H1 (cell line): ENCODE results near the gene ZFAND3.

Source experiments
- EP300 ChIP-seq, 2 experiments: IDR thresholded peaks; 1 replicate in 1 of 2; 2 replicates in 1 of 2; pipeline ENCODE4 v1.6.1; 2011 to 2012; ENCODE audit warnings: low read depth in 2 of 2, low read length in 2 of 2, mild to moderate bottlenecking in 2 of 2, borderline replicate concordance in 1 of 2, inconsistent platforms in 1 of 2, moderate library complexity in 1 of 2
- POLR2A ChIP-seq, 2 experiments: IDR thresholded peaks; 1 replicate in 1 of 2; 2 replicates in 1 of 2; pipeline ENCODE4 v1.6.1; 2011; ENCODE audit warnings: low read depth in 2 of 2, low read length in 2 of 2, mild to moderate bottlenecking in 2 of 2; ENCODE audit errors: control extremely low read depth in 1 of 2
- POLR2AphosphoS5 ChIP-seq: IDR thresholded peaks from 2 replicates; pipeline ENCODE4 v1.6.1; 2011; ENCODE audit warnings: low read depth, low read length
- RAD21 ChIP-seq, 2 experiments: IDR thresholded peaks in 1 of 2; conservative IDR thresholded peaks in 1 of 2; 2 replicates each; pipeline ENCODE4 v1.6.1; 2011; ENCODE audit warnings: low read depth in 2 of 2, low read length in 2 of 2, improper control_type of control experiment in 1 of 2, inconsistent platforms in 1 of 2, mild to moderate bottlenecking in 1 of 2, moderate library complexity in 1 of 2
- SP4 ChIP-seq: IDR thresholded peaks from 2 replicates; pipeline ENCODE4 v1.6.1; 2012; ENCODE audit warnings: low read length, inconsistent platforms
- TF ChIP-seq, protein P1 (sequence below): IDR thresholded peaks from 2 replicates; pipeline ENCODE4 v1.6.1; 2012; ENCODE audit warnings: inconsistent platforms
- TF ChIP-seq, protein P2 (sequence below), 3 experiments: IDR thresholded peaks; 1 replicate in 2 of 3; 2 replicates in 1 of 3; pipeline versions ENCODE4 v1.5.1 to v1.6.1; 2011; ENCODE audit warnings: low read length in 3 of 3, mild to moderate bottlenecking in 3 of 3, inconsistent platforms in 2 of 3, low read depth in 1 of 3, moderate library complexity in 1 of 3; ENCODE audit not compliant: insufficient read depth in 1 of 3; ENCODE audit errors: control extremely low read depth in 1 of 3
- TF ChIP-seq, protein P3 (sequence below): IDR thresholded peaks from 2 replicates; pipeline ENCODE4 v1.6.1; 2012; ENCODE audit warnings: low read length, inconsistent platforms
- TF ChIP-seq, protein P4 (sequence below): IDR thresholded peaks from 2 replicates; pipeline ENCODE4 v1.6.1; 2011; ENCODE audit warnings: low read length, improper control_type of control experiment

DNA sequence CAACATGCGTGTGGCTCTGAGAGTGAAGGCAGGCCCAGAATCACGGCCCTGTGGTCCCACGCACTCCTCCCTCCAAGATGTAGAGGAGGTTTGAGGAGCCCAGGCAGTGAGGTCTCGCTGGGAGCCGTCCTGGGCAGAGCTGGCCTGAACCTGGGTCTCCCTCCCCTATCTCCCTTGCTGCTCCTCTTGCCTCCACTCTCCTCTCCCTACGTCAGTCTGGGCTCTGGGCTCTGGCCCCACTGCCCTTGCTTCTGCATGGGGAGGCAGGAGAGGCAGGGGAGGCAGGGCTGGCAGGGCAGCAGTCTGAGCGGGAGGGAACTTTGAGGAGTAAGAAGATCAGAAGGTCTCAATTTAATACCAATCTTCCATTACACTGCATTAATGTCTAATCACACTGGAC, 375.1 kb downstream of the ZFAND3 start:
- TF ChIP-seq SP4, result no peak
- no peak for TF ChIP-seq EP300 (IDR thresholded peaks at IDR 0.05; ENCODE audit: borderline replicate concordance in 1 of 2, low read depth in 2 of 2, low read length in 2 of 2)
- TF ChIP-seq, protein P1, sequence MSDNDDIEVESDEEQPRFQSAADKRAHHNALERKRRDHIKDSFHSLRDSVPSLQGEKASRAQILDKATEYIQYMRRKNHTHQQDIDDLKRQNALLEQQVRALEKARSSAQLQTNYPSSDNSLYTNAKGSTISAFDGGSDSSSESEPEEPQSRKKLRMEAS, result no peak
- TF ChIP-seq POLR2A (IDR thresholded peaks at IDR 0.05; ENCODE audit: control extremely low read depth in 1 of 2, low read depth in 2 of 2, low read length in 2 of 2), result no peak
- TF ChIP-seq, protein P2, sequence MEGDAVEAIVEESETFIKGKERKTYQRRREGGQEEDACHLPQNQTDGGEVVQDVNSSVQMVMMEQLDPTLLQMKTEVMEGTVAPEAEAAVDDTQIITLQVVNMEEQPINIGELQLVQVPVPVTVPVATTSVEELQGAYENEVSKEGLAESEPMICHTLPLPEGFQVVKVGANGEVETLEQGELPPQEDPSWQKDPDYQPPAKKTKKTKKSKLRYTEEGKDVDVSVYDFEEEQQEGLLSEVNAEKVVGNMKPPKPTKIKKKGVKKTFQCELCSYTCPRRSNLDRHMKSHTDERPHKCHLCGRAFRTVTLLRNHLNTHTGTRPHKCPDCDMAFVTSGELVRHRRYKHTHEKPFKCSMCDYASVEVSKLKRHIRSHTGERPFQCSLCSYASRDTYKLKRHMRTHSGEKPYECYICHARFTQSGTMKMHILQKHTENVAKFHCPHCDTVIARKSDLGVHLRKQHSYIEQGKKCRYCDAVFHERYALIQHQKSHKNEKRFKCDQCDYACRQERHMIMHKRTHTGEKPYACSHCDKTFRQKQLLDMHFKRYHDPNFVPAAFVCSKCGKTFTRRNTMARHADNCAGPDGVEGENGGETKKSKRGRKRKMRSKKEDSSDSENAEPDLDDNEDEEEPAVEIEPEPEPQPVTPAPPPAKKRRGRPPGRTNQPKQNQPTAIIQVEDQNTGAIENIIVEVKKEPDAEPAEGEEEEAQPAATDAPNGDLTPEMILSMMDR (IDR thresholded peaks at IDR 0.05; ENCODE audit: control extremely low read depth in 1 of 3, insufficient read depth in 1 of 3, low read depth in 1 of 3, low read length in 3 of 3), result no peak
- TF ChIP-seq, protein P3, sequence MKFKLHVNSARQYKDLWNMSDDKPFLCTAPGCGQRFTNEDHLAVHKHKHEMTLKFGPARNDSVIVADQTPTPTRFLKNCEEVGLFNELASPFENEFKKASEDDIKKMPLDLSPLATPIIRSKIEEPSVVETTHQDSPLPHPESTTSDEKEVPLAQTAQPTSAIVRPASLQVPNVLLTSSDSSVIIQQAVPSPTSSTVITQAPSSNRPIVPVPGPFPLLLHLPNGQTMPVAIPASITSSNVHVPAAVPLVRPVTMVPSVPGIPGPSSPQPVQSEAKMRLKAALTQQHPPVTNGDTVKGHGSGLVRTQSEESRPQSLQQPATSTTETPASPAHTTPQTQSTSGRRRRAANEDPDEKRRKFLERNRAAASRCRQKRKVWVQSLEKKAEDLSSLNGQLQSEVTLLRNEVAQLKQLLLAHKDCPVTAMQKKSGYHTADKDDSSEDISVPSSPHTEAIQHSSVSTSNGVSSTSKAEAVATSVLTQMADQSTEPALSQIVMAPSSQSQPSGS, result no peak
- TF ChIP-seq, protein P4, sequence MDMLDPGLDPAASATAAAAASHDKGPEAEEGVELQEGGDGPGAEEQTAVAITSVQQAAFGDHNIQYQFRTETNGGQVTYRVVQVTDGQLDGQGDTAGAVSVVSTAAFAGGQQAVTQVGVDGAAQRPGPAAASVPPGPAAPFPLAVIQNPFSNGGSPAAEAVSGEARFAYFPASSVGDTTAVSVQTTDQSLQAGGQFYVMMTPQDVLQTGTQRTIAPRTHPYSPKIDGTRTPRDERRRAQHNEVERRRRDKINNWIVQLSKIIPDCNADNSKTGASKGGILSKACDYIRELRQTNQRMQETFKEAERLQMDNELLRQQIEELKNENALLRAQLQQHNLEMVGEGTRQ, result no peak
- no peak for TF ChIP-seq RAD21 (IDR thresholded peaks at IDR 0.05 in 1 of 2, conservative IDR thresholded peaks at IDR 0.05 in 1 of 2; ENCODE audit: low read depth in 2 of 2, low read length in 2 of 2)
- no peak for TF ChIP-seq POLR2AphosphoS5
